ENCODE measurements around the gene UBE2J2.
"Not testable (repeated sequence)": the region's sequence is repeated elsewhere in the genome, so short reads cannot be mapped to it uniquely, and the experiment has no call there.

Gene UBE2J2

DNA sequence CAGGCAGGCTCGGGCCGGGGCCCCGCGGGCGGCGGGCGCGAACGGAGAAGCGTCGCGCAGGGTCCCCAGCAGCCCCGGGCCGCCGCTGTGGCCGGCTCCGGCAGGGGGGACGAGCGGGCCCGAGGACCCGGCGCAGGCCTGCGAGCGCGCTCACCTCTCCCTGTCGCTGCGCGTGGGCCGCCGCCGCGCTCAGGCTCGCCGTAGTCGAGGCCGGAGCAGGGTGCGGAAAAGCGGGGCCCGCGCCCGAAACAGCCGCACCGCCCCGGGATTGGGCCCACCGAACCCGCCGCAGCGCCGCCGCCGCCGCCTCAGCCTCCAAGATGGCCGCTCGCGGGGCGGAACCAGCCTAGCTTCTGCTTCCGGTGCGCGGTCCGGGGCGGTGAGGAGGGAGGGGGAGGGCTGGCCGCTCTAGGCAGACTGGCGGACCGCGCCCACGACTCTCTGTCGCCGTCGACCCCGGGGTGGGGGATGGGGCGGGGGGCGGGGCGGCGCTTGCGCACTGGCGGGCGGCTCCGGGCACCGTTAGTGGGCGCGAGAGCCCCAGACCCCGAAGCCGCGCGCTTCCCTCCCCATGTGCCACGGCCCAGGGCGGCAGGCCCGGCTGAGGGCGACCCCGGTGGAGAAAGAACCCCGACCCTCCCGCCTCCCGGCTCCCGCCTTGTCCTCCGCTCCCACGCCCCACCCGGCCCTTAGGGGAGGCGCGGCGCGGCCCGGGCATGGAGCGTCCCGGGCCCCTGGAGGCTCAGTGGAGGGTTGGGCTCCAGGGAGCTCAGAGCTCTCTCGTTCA is at the start of gene UBE2J2:
Gene UBE2J2 (minus strand): TSS at position 343 of the 787 bp plus-strand sequence. CDS start 5,862 bp downstream, outside the sequence.
- peak; percentile 92 for DNase-seq (ENCODE audit: low read depth)

- DNase-seq (ENCODE audit: low read depth), result no peak
Measured at GRCh38 chr1:1322952-1323351, 49.3 kb upstream of the UBE2J2 start.

GRCh38 chr1:1322418-1322817 is 48.8 kb upstream of the UBE2J2 start:
- DNase-seq (ENCODE audit: low read depth), result no peak

GRCh38 chr1:1321477-1321876 is 47.8 kb upstream of the UBE2J2 start:
- DNase-seq (ENCODE audit: low read depth), result no peak

DNA sequence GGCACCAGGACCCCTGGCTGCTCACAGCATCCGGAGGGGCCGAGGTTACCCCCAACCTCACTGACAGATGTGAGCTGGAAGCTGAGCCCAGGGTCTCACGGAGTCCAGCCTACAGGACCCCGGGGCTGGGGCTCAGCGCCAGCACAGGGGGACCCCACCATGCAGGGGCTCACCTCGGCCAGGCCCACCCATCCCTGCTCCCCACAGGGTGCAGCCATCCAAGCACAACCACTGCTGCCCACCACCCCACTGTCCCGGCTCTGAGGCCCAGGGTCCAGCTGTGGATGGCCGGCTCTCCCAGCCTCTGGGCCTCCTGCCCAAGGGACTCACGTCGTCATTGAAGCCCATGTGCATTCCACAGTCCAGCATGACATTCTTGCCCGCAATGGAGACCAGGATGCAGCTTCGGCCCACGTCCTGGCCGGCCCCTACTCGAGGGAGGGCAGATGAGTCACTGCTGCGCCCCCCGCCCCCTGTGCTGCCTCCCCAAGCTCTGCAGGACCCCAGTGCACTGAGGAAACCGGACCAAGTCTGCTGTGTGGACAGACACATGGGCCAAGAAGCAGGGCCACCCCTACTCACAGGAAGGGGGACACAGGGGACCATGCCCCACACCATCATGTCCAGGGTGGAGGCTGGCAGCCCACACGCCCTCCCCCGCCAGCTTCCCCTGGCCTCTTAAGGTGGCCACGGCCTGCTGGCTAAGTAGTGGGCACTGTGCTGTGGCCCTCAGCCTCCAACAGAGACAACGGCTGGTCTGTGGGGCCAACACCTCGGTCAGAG is 47.2 kb upstream of the UBE2J2 start:
- DNase-seq (ENCODE audit: low read depth), result no peak

DNA sequence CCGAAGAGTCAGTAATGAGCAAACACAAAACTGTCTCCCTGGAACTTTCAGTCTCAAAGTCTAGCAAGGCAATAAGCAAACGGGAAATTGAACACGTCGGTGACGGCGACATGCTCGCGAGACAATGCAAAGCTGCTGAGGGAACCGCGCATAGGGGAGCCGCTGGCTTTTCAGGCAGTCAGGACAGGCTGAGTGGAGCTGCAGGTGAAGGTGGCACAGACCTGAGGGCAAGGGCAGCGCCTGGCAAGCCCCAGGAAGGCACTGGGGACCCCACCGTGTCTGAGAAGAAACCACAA is 45.9 kb upstream of the UBE2J2 start:
- DNase-seq (ENCODE audit: low read depth), result no peak

- DNase-seq (ENCODE audit: low read depth), result no peak
Measured at GRCh38 chr1:1318777-1319645, 45.4 kb upstream of the UBE2J2 start.

GRCh38 chr1:1318131-1318652 is 44.5 kb upstream of the UBE2J2 start:
- no peak for DNase-seq (ENCODE audit: low read depth)

DNA sequence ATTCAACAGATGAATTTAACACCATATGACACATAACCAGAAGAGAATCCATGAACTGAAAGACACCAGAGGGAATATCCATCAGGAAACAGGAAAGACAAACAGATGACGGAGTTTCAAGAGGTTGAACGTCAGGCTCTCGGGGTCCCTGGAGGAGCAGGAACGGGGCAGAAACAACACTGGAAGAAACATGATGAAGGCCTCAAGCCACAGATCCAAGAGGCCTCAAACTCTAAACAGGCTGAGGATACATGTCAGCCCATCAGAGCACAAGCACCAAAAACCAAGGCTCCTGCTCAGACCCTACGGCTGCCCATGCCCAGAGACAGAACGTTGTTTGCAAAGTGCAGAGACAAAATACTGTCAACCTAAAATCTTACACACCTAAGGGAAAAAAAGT is 43.8 kb upstream of the UBE2J2 start:
- no peak for DNase-seq (ENCODE audit: low read depth)

GRCh38 chr1:1316199-1316598 is 42.5 kb upstream of the UBE2J2 start:
- DNase-seq (ENCODE audit: low read depth), result not testable (repeated sequence)

DNA sequence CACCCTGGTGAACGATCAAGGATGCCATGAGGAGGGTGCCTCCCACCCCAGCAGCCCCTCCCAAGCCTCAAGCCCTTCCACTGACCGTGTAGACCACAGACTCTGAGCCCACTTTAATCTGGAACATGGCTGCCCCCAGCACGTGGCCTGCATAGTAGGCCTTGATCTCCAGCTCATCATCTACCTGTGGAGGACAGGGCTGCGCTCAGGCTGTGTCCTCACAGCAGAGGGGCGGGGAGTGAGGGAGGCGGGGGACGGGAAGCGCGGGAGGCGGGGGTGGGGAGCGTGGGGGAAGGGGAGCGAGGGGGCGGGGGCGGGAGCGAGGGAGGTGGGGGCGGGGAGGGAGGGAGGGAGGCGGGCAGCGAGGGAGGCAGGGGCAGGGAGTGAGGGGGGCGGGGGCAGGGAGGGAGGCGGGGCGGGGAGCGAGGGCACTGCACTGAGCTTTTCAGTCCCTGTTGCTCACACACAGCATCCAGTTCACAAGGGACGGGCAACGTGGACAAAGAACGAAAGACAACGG is 41.8 kb upstream of the UBE2J2 start:
- no peak for DNase-seq (ENCODE audit: low read depth)

DNA sequence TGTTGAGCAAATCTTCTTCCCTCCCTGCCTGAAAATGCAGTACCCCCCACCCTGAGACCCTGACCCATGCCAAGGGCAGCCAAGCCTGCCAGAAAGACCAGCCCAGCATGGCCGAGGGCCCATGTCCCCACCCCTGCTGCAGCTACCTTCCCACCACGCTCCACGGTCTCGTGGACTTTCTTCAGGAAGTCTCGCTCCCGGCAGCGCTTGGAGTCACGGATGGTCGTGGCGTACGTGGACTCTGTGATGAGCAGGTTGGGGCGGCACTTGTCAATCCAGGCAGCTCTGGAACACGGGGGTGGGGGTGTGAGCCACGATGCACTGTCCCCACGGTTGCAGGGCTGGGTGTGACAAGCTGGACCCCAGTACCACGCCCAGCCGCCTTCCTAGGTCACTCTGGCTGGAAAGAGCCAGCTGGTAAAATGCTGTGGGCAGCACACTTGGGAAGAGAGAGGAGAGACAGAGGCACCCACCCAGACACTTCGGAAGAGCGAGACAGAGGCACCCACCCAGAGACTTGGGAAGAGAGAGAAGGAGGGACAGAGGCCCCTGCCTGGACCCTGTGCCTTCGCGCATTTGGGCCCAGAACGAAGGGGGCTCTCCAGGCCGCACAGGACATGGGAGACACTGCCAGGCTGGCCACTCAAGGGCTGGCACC is 41.2 kb upstream of the UBE2J2 start:
- no peak for DNase-seq (ENCODE audit: low read depth)

DNA sequence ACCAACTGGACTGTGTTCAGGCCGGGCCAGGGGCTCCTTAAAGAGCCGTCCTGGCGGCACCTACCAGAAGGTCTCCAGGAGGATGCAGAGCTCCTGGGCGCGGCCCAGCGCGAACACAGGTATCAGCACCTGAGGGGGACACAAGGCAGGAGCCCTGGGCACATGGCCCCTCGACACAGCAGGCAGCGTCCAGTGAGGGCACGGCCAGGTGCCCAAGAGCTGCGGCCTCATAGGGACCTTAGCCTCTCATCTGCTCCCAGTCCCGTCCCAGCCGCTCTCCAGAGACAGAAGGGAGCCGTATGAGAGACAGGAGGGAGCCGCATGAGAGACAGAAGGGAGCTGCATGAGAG is 40.6 kb upstream of the UBE2J2 start:
- DNase-seq (ENCODE audit: low read depth), result no peak

DNA sequence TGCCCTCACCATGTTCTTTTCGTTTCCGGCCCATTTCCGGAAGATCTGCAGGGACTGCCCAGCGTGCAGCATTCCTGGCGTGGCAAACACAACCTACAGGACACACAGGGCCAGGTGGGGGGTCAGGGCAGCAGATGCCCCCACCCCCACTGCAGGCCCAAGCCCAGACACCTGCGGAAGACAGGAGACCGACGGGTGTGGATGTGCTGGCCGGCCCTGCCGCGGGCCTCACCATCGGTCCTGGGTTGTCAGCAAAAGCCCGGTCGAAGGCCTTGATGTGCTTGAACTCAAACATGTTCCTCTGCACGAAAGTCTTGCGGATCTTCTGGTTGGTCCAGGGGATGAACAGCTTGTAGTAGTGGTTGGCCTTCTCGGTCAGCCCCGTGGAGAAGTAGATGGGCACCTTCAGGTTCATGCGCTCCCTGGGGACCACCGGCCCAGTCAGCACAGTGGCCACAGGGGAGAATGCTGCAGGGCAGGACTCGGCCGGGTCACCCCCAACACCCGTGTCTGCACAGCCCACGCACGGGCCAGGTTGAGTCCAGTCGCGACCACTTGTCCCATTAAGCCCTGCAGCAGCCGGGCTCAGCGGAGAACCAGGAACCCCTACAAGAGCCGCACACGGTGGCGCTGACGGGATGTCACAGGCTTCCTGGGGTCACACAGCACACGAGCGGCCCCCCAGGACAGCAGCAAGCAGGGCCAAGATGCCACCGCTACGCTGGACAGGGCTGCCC is 40.0 kb upstream of the UBE2J2 start:
- DNase-seq (ENCODE audit: low read depth), result no peak

DNA sequence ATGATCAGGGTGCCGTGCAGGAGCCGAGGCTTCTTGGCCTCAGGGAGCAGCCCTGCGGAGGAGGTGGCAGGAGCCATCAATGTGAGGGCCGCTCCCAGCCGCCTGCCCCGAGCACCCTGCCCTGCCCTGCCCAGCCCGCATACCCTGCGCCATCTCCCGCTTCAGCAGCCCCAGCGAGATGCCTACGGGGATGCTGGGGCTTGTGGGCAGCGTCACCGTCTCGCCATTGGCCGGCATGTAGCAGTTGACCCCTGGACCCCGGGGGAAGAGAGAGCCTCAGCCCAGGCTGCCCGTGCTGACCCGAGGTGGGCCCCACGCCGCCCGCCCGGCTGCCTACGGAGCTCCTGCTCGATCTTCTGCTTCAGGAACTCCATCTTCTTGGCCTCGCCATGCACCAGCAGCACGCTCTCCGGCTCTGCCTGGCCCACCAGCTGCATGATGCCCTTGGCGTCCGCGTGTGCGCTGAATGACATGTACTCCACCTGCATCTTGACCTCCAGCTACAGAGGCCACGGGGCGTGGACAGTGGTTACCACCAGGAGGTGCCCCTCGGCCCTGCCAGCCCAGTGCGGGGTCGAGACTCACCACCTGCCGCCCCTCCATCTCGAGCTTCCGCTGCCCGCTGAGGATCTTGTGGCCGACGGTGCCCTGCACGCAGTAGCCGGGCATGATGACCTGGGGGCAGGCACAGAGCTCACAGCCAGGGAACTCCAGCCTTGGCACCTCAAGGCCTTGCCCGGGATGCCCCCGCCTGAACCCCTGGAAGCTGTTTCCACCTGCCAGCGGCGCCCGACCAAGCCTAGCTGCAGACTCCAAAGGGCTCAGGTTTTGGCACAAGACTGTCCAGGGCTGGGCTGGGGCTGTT is 39.0 kb upstream of the UBE2J2 start:
- no peak for DNase-seq (ENCODE audit: low read depth)

DNA sequence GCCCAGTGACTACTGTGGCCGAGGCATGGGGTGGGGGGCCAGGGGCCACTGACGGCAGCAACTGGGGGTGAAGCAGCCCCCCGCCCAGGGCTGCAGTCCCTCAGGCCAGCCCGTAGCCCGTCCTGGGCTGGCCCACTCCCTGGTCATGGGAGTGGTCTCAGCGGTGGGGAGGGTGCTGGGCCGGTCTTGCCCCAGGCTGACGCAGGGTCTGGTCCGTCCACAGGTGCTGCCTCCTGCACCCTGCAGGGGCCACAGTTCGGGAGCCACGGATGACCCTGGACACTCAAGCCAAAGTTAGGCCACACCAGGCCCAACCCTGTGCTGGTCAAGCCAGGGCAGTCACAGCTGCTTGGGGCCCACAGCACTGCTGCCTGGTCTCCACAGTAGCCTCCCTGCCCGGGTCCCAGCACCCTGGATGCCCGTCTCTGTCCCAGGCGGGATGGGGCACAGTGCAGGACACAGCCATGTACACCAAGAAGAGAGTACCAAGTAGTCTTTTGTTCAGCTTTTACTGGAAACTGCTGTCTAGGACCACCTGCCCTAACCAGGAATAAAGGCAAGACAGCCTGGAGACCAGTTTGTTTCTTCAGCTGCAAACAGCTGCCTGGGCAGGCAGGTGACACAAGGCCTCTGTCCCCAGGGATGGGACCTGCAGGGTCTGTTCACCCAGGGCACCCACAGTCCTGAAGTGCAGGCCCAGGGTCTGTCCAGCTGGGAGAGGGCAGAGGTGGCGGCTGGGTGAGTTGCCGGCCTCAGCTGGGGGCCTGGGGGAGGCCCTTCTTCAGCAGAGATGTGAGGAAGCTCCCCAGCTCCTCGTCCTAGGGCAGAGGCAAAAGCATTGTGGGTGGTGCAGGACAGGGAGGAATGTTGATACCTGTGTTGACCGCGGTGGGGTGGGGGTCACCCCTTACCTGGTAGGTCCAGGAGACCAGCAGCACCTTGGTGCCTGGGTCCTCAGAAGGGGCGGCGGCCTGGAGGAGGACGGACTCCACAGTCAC is 37.8 kb upstream of the UBE2J2 start:
- no peak for DNase-seq (ENCODE audit: low read depth)

- DNase-seq (ENCODE audit: low read depth), result no peak
Measured at GRCh38 chr1:1310476-1311053, 36.9 kb upstream of the UBE2J2 start.

DNA sequence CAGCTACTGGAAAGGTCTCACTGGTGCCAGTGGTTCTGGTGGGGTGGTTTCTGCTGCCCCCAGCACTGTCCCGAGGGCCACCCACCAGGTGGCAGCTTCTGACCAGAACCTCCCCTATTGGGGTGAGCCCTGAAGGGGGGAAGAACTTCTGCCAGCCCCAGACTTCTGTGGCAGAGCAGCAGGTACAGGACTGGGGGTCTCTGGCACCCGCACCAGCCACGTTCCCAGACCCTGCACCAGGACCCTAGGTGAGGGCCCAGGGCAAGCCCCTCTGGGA is 36.4 kb upstream of the UBE2J2 start:
- no peak for DNase-seq (ENCODE audit: low read depth)
